Progenitor cell of endocrine pancreas (in vitro differentiated cells): ENCODE data around the gene CTNNA3. TPM values are rescaled to one million over a fixed set of nuclear protein-coding genes. Genes with fewer than 3 reads are reported as not detected.

Experiments used
- DNase-seq: peaks from one replicate; pipeline ENCODE4 v3.0.0; 2021; ENCODE audit warnings: low spot score; ENCODE audit not compliant: unreplicated experiment
- H3K27ac Mint-ChIP-seq: 2 replicates; pipeline ENCODE4 v1.8.0; 2021; ENCODE audit warnings: mild to moderate bottlenecking, moderate library complexity, mixed read lengths
- H3K27me3 Mint-ChIP-seq: 2 replicates; pipeline ENCODE4 v1.8.0; 2021; ENCODE audit warnings: mixed read lengths
- H3K36me3 Mint-ChIP-seq: 2 replicates; pipeline ENCODE4 v1.8.0; 2022; ENCODE audit warnings: mixed read lengths; ENCODE audit not compliant: insufficient read depth
- H3K4me1 Mint-ChIP-seq: 2 replicates; pipeline ENCODE4 v1.8.0; 2021; ENCODE audit warnings: low read depth, mixed read lengths
- H3K4me3 Mint-ChIP-seq: 2 replicates; pipeline ENCODE4 v1.8.0; 2021; ENCODE audit warnings: low read depth, mild to moderate bottlenecking, moderate library complexity, mixed read lengths
- H3K9me3 Mint-ChIP-seq: 2 replicates; pipeline ENCODE4 v1.8.0; 2021; ENCODE audit warnings: low read depth, mixed read lengths
- total RNA-seq: library from RNA; stranded (reverse); gene quantifications from 2 replicates; pipeline ENCODE4 v1.2.1, GENCODE V29; 2021
- TF ChIP-seq, protein P1 (sequence below): fragments of 200-600 bp; sonication (generic); IDR thresholded peaks from one replicate; pipeline ENCODE4 v1.5.0; 2021; ENCODE audit warnings: antibody characterized with exemption, mild to moderate bottlenecking; ENCODE audit not compliant: unreplicated experiment

Gene CTNNA3
- total RNA-seq, 1 donor from 2014 or later = 1.7 TPM

- Mint-ChIP-seq H3K27ac (peak overlapping the region; percentile 12), H3K36me3 (no peaks in the 10 kb centered on the region), H3K4me3 (no peak overlapping the region), H3K27me3 (peaks cover 6% of the 10 kb centered on the region), H3K9me3 (peaks cover 6% of the 10 kb centered on the region), H3K4me1 (peaks cover 20% of the 10 kb centered on the region)
- TF ChIP-seq, protein P1, sequence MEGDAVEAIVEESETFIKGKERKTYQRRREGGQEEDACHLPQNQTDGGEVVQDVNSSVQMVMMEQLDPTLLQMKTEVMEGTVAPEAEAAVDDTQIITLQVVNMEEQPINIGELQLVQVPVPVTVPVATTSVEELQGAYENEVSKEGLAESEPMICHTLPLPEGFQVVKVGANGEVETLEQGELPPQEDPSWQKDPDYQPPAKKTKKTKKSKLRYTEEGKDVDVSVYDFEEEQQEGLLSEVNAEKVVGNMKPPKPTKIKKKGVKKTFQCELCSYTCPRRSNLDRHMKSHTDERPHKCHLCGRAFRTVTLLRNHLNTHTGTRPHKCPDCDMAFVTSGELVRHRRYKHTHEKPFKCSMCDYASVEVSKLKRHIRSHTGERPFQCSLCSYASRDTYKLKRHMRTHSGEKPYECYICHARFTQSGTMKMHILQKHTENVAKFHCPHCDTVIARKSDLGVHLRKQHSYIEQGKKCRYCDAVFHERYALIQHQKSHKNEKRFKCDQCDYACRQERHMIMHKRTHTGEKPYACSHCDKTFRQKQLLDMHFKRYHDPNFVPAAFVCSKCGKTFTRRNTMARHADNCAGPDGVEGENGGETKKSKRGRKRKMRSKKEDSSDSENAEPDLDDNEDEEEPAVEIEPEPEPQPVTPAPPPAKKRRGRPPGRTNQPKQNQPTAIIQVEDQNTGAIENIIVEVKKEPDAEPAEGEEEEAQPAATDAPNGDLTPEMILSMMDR = no peak
- no peak for DNase-seq
These were observed 203.5 kb downstream of the CTNNA3 start for GRCh38 chr10:67492317-67493019.

DNA sequence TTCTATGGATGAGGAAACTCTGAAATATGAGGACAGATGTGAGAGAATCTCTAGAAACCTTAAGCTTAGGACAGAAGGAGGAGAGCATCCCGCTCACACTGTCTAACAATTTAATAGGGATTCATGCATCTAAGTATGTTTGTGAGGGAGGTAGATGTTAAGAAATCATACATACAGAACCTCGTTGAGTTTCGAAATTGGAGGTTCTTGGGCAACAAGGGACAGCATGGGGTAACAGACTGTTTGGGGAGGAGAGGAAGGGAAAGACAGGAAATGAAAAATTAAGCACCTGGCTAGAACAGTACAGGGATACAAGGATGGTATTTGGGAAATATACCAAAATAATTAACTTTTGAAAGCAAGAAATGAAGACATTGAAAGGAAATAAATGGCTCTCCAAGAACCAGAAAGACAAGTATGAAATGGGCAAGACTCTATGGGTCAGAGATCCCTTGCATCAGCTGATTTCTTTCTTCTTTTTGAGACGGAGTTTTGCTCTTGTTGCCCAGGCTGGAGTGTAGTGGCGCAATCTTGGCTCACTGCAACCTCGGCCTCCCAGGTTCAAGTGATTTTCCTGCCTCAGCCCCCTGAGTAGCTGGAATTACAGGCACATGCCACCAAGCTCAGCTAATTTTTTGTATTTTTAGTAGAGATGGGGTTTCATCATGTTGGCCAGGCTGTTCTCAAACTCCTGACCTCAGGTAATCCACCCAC is 207.9 kb downstream of the CTNNA3 start:
- Mint-ChIP-seq H3K36me3 (no peaks in the 10 kb centered on the region), H3K27me3 (peaks cover 12% of the 10 kb centered on the region), H3K4me1 (peaks cover 20% of the 10 kb centered on the region), H3K9me3 (peaks cover 4% of the 10 kb centered on the region), H3K4me3 (no peak overlapping the region), H3K27ac (no peak overlapping the region)
- DNase-seq = no peak
- TF ChIP-seq, protein P1 = no peak

- Mint-ChIP-seq H3K4me1 (peaks cover 12% of the 10 kb centered on the region), H3K36me3 (no peaks in the 10 kb centered on the region), H3K27me3 (peaks cover 12% of the 10 kb centered on the region), H3K4me3 (no peak overlapping the region), H3K9me3 (peaks cover 4% of the 10 kb centered on the region), H3K27ac (no peak overlapping the region)
- TF ChIP-seq, protein P1 = no peak
- no peak for DNase-seq
These were observed 208.8 kb downstream of the CTNNA3 start for GRCh38 chr10:67487199-67487598.

DNA sequence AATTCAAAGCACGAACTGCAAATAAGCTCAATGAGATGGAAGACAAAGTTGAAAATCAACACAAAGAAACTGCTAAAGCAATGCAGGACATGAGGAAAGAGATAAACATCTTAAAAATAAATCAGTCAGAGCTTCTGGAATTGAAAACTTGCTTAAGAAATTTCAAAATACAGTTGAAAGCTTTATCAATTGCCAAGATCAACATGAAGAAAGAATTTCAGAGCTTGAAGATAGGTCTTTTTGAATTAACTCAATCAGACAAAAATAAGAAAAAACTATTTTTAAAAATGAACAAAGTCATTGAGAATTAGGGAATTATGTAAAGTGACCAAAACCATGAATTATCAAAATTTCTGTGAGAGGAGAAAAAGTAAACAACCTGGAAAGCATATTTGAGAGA is 218.1 kb downstream of the CTNNA3 start:
- Mint-ChIP-seq H3K36me3 (peaks cover 5% of the 10 kb centered on the region), H3K4me3 (no peak overlapping the region), H3K27me3 (no peaks in the 10 kb centered on the region), H3K9me3 (peaks cover 38% of the 10 kb centered on the region), H3K27ac (no peak overlapping the region), H3K4me1 (no peaks in the 10 kb centered on the region)
- TF ChIP-seq, protein P1 = no peak
- no peak for DNase-seq

- H3K27me3 Mint-ChIP-seq = no peaks in the 10 kb centered on the region
These were observed 219.8 kb downstream of the CTNNA3 start for GRCh38 chr10:67476201-67476600.

More at GRCh38 chr10:67476201-67476600, 219.8 kb downstream of the CTNNA3 start:
- no peak for DNase-seq
- Mint-ChIP-seq H3K4me3 (no peak overlapping the region), H3K9me3 (peaks cover 37% of the 10 kb centered on the region), H3K36me3 (peaks cover 3% of the 10 kb centered on the region), H3K4me1 (no peaks in the 10 kb centered on the region), H3K27ac (no peak overlapping the region)
- TF ChIP-seq, protein P1 = no peak
